ENCODE measurements around the gene SLC27A3. TPM values are rescaled to one million over a fixed set of nuclear protein-coding genes. Genes with fewer than 3 reads are reported as not detected.

Gene SLC27A3
- total and polyA plus RNA-seq, 10 of the 15 experiments (the other 5 are each of a cell fraction or from before 2014, with no cell fraction given), result 2.6 to 18.1 (median 8.3) TPM

GRCh38 chr1:153728305-153729066 lies 46.7 kb upstream of the SLC27A3 start (continued):
- TF ChIP-seq ZBTB33 (IDR thresholded peaks at IDR 0.05) (no peak), CTCF (IDR thresholded peaks at IDR 0.05 in 2 of 3, conservative IDR thresholded peaks at IDR 0.05 in 1 of 3; ENCODE audit: control insufficient read depth in 2 of 3, extremely low read depth in 1 of 3, insufficient read depth in 1 of 3, low read depth in 3 of 3, low read length in 3 of 3) (no peak), RB1 (IDR thresholded peaks at IDR 0.05; ENCODE audit: borderline replicate concordance) (no peak), IKZF1 (conservative IDR thresholded peaks at IDR 0.05) (peak; percentile 62), HDGF (IDR thresholded peaks at IDR 0.05) (peak; percentile 41; the same call in 1 of the 2 replicates), HDAC6 (IDR thresholded peaks at IDR 0.05; ENCODE audit: unreplicated experiment) (no peak), BCL11A (IDR thresholded peaks at IDR 0.05; ENCODE audit: low read depth, low read length) (no peak), SMARCA5 (IDR thresholded peaks at IDR 0.05) (no peak), PML (IDR thresholded peaks at IDR 0.05; ENCODE audit: low read length) (no peak; the same call in 1 of the 2 replicates), IRF4 (IDR thresholded peaks at IDR 0.05; ENCODE audit: low read depth, low read length) (no peak), CREM (IDR thresholded peaks at IDR 0.05; ENCODE audit: low read depth) (no peak), SMAD5 (IDR thresholded peaks at IDR 0.05; ENCODE audit: low read depth) (peak; percentile 4; the same call in 1 of the 2 replicates), SUZ12 (IDR thresholded peaks at IDR 0.05; ENCODE audit: unreplicated experiment) (no peak), FOS (IDR thresholded peaks at IDR 0.05; ENCODE audit: borderline replicate concordance, extremely low read depth, insufficient read length) (no peak), HDAC2 (IDR thresholded peaks at IDR 0.05) (no peak), STAT1 (conservative IDR thresholded peaks at IDR 0.05) (no peak), POLR2AphosphoS2 (IDR thresholded peaks at IDR 0.05; ENCODE audit: low read depth, low read length) (peak; percentile 12; the same call in 1 of the 2 replicates)

All from GM12878 (cell line).